K562 (cell line): ENCODE data around the gene PLEKHH2. TPM values are rescaled to one million over a fixed set of nuclear protein-coding genes. Genes with fewer than 3 reads are reported as not detected.

Experiments used
- ATAC-seq: fragments of 200-7000 bp; cut with Tn5 transposase; 3 replicates; pipeline ENCODE4 v1.9.1; 2020; ENCODE audit warnings: moderate library complexity
- BruUV-seq: library from RNA; stranded (reverse); fragments of 400-500 nt; replicated peaks from 2 replicates; lab custom pipeline; 2021; lab: Mats Ljungman, UMichigan
- CTCF ChIA-PET: fragments of 300-600 bp; formaldehyde crosslinking; extraction: SDS; loops from one replicate; lab custom pipeline; 2021; ENCODE audit warnings: low intra/inter-chr PET ratio; lab: Yijun Ruan, JAX
- POLR2A ChIA-PET: fragments of 300-600, 350-650 bp; sonication (Branson Sonifier 250); formaldehyde crosslinking; extraction: SDS; loops from one replicate; lab custom pipeline; 2021; ENCODE audit warnings: antibody characterized with exemption, inconsistent platforms; lab: Yijun Ruan, JAX
- DNase-seq, 4 experiments: peaks; one replicate each; pipeline versions ENCODE4 v3.0.0 to v3.0.0-alpha.2; 2011 to 2018; ENCODE audit warnings: low spot score in 3 of 4, mixed read lengths in 3 of 4; ENCODE audit errors: extremely low read depth in 1 of 4
- FAIRE-seq: peaks from 2 replicates; lab custom pipeline; 2011; peaks lifted over from hg19 to GRCh38; lab: Jason Lieb, UNC
- H2AFZ ChIP-seq: 2 replicates; pipeline ENCODE4 v1.6.0; 2011; ENCODE audit warnings: low read depth, low read length, control low read depth, inconsistent platforms
- H3K27ac ChIP-seq: fragments of 200-600 bp; 3 replicates; pipeline ENCODE4 v1.8.0; 2011; ENCODE audit warnings: low read depth, mild to moderate bottlenecking, control low read depth, inconsistent platforms, low read length, moderate library complexity, mixed read lengths; ENCODE audit errors: extremely low read depth
- H3K27me3 ChIP-seq, 2 experiments: fragments of 300-600 bp in 1 of 2; 2 replicates in 1 of 2; 3 replicates in 1 of 2; pipeline versions ENCODE4 v1.6.0 to v1.8.0; 2011; ENCODE audit warnings: inconsistent platforms in 2 of 2, low read length in 2 of 2, mild to moderate bottlenecking in 1 of 2, mixed read lengths in 1 of 2, moderate library complexity in 1 of 2; ENCODE audit not compliant: control insufficient read depth in 2 of 2, insufficient read depth in 2 of 2
- H3K36me3 ChIP-seq: fragments of 300-600 bp; 3 replicates; pipeline ENCODE4 v1.8.0; 2011; ENCODE audit warnings: mild to moderate bottlenecking, low read length, inconsistent platforms; ENCODE audit not compliant: control insufficient read depth, insufficient read depth
- H3K4me1 ChIP-seq, 2 experiments: fragments of 200-600 bp in 1 of 2; replicated peaks in 1 of 2; 2 replicates in 1 of 2; 3 replicates in 1 of 2; pipeline versions ENCODE4 v1.5.1 to v1.8.0; 2011; ENCODE audit warnings: inconsistent platforms in 2 of 2, low read length in 2 of 2, mild to moderate bottlenecking in 1 of 2, mixed read lengths in 1 of 2, moderate library complexity in 1 of 2; ENCODE audit not compliant: control insufficient read depth in 2 of 2, insufficient read depth in 2 of 2
- H3K4me2 ChIP-seq: 2 replicates; pipeline ENCODE4 v1.6.1; 2011; ENCODE audit warnings: low read length, control low read depth, inconsistent platforms, mixed read lengths; ENCODE audit not compliant: insufficient read depth
- H3K4me3 ChIP-seq: fragments of 200-600 bp; sonication (generic), shearing (Covaris generic); 2 replicates; pipeline ENCODE4 v1.5.1; 2016; ENCODE audit warnings: control low read depth, inconsistent platforms
- H3K79me2 ChIP-seq: fragments of 200-600 bp; 3 replicates; pipeline ENCODE4 v1.8.0; 2011; ENCODE audit warnings: low read length, inconsistent platforms; ENCODE audit not compliant: control insufficient read depth, insufficient read depth
- H3K9ac ChIP-seq, 2 experiments: 2 replicates each; pipeline versions ENCODE4 v1.6.0 to v1.6.1; 2011; ENCODE audit warnings: low read depth in 2 of 2, low read length in 2 of 2, control low read depth in 1 of 2, inconsistent platforms in 1 of 2, mild to moderate bottlenecking in 1 of 2, mixed read lengths in 1 of 2; ENCODE audit not compliant: insufficient read depth in 1 of 2
- H3K9me1 ChIP-seq: one replicate; pipeline ENCODE4 v1.6.0; 2011; ENCODE audit warnings: inconsistent platforms, mild to moderate bottlenecking, low read length, moderate library complexity; ENCODE audit not compliant: control insufficient read depth, insufficient read depth
- H3K9me3 ChIP-seq: replicated peaks from 2 replicates; pipeline ENCODE4 v1.5.1; 2011; ENCODE audit warnings: low read depth, low read length, inconsistent platforms; ENCODE audit not compliant: control insufficient read depth, insufficient read depth
- H4K20me1 ChIP-seq: replicated peaks from 2 replicates; pipeline ENCODE4 v1.6.1; 2011; ENCODE audit warnings: low read length, inconsistent platforms, mixed read lengths; ENCODE audit not compliant: control insufficient read depth, insufficient read depth
- ASH1L ChIP-seq: fragments of 450-650 bp; IDR thresholded peaks from 2 replicates; pipeline ENCODE4 v1.6.1; 2018; ENCODE audit warnings: borderline replicate concordance, mild to moderate bottlenecking, low read depth; ENCODE audit not compliant: partially characterized antibody
- ATF3 ChIP-seq, 2 experiments: fragments of 450-650 bp in 1 of 2; sonication (generic) in 1 of 2; formaldehyde crosslinking in 1 of 2; IDR thresholded peaks in 1 of 2; conservative IDR thresholded peaks in 1 of 2; 2 replicates each; pipeline versions ENCODE4 v1.6.1 to v1.8.1; 2016 to 2023; ENCODE audit warnings: mild to moderate bottlenecking in 2 of 2, moderate library complexity in 2 of 2, inconsistent platforms in 1 of 2, missing genetic modification reagents in 1 of 2
- ATF7 ChIP-seq: fragments of 450-650 bp; IDR thresholded peaks from 2 replicates; pipeline ENCODE4 v1.7.1; 2014; ENCODE audit warnings: mild to moderate bottlenecking, moderate library complexity
- CEBPB ChIP-seq: fragments of 450-650 bp; IDR thresholded peaks from 2 replicates; pipeline ENCODE4 v1.6.1; 2016; ENCODE audit warnings: missing genetic modification characterization, missing compliant biosample characterization
- CEBPG ChIP-seq, 3 experiments: fragments of 200-800 bp in 1 of 3; sonication (Bioruptor generic) in 1 of 3; sonication (generic) in 1 of 3; formaldehyde crosslinking in 1 of 3; IDR thresholded peaks in 2 of 3; conservative IDR thresholded peaks in 1 of 3; 2 replicates each; pipeline versions ENCODE4 v1.6.1 to v1.8.0; 2016 to 2022; ENCODE audit warnings: missing compliant biosample characterization in 2 of 3, missing genetic modification characterization in 2 of 3, mild to moderate bottlenecking in 1 of 3, missing genetic modification reagents in 1 of 3
- CREBBP ChIP-seq: IDR thresholded peaks from one replicate; pipeline ENCODE4 v1.6.1; 2012; ENCODE audit warnings: low read depth, mild to moderate bottlenecking, control low read depth, inconsistent platforms, low read length
- ELF4 ChIP-seq: fragments of 450-650 bp; formaldehyde crosslinking; IDR thresholded peaks from 2 replicates; pipeline ENCODE4 v1.4.0; 2022; ENCODE audit warnings: missing genetic modification characterization
- GATAD2B ChIP-seq: fragments of 450-650 bp; IDR thresholded peaks from 2 replicates; pipeline ENCODE4 v1.6.1; 2017; ENCODE audit warnings: mild to moderate bottlenecking, borderline replicate concordance
- JUNB ChIP-seq: fragments of 450-650 bp; formaldehyde crosslinking; conservative IDR thresholded peaks from 2 replicates; pipeline ENCODE4 v1.4.0; 2020; ENCODE audit warnings: mild to moderate bottlenecking
- JUND ChIP-seq, 2 experiments: IDR thresholded peaks; 2 replicates in 1 of 2; 3 replicates in 1 of 2; pipeline ENCODE4 v1.6.1; 2011; ENCODE audit warnings: borderline replicate concordance in 2 of 2, low read depth in 2 of 2, low read length in 2 of 2, improper control_type of control experiment in 1 of 2, missing biosample characterization in 1 of 2, missing genetic modification characterization in 1 of 2, missing genetic modification reagents in 1 of 2
- MBD2 ChIP-seq: sonication (generic); IDR thresholded peaks from 2 replicates; pipeline ENCODE4 v1.6.1; 2016; ENCODE audit warnings: low read depth, borderline replicate concordance
- MTA2 ChIP-seq: fragments of 450-650 bp; IDR thresholded peaks from 2 replicates; pipeline ENCODE4 v1.6.1; 2016; ENCODE audit warnings: low read depth
- NR1H2 ChIP-seq: sonication (generic); formaldehyde crosslinking; IDR thresholded peaks from 2 replicates; pipeline ENCODE4 v1.4.0; 2020; ENCODE audit warnings: mild to moderate bottlenecking, missing genetic modification reagents
- NR4A1 ChIP-seq, 2 experiments: fragments of 250-450 bp in 1 of 2; fragments of 450-650 bp in 1 of 2; sonication (Bioruptor Pico) in 1 of 2; IDR thresholded peaks; 2 replicates each; pipeline versions ENCODE4 v1.4.0 to v1.6.1; 2016 to 2020; ENCODE audit warnings: mild to moderate bottlenecking in 2 of 2, missing compliant biosample characterization in 1 of 2, missing genetic modification characterization in 1 of 2, moderate library complexity in 1 of 2
- RBM25 ChIP-seq: fragments of 200-400 bp; formaldehyde crosslinking; IDR thresholded peaks from 2 replicates; pipeline ENCODE4 v1.6.1; 2018; ENCODE audit warnings: low read length, low read depth, moderate library complexity; ENCODE audit not compliant: severe bottlenecking
- SNIP1 ChIP-seq: fragments of 450-650 bp; IDR thresholded peaks from 2 replicates; pipeline ENCODE4 v1.7.1; 2017; ENCODE audit warnings: low read depth, mild to moderate bottlenecking
- TGIF2 ChIP-seq: sonication (generic); formaldehyde crosslinking; IDR thresholded peaks from 2 replicates; pipeline ENCODE4 v1.8.1; 2022; ENCODE audit warnings: mild to moderate bottlenecking, missing genetic modification reagents, moderate library complexity
- XRCC3 ChIP-seq: fragments of 450-650 bp; IDR thresholded peaks from 2 replicates; pipeline ENCODE4 v1.6.1; 2017; ENCODE audit warnings: mild to moderate bottlenecking, moderate library complexity
- ZFP1 ChIP-seq: fragments of 450-650 bp; formaldehyde crosslinking; IDR thresholded peaks from 2 replicates; pipeline ENCODE4 v1.4.0; 2020; ENCODE audit warnings: mild to moderate bottlenecking, mixed read lengths
- WGBS: fragments of 100-300 bp; shearing (Covaris generic); methylation state at CpG from one replicate; pipeline ENCODE4 v1.1.6; 2016; ENCODE audit warnings: low coverage, mixed read lengths; ENCODE audit not compliant: insufficient coverage; ENCODE audit errors: missing lambda C conversion rate; 5-methylcytosine and 5-hydroxymethylcytosine counted together
- in situ Hi-C: fragments of 300-500 bp; cut with MboI; formaldehyde crosslinking; loops from 4 replicates; pipeline ENCODE4 v1.15.0; 2018; ENCODE audit warnings: inconsistent platforms, mixed read lengths
- intact Hi-C: fragments of 100-400 bp; cut with micrococcal nuclease; formaldehyde crosslinking; loops from 2 replicates; pipeline ENCODE4 v1.14.2; 2022
- polyA plus RNA-seq, 8 experiments: library from polyadenylated mRNA; depleted of rRNA in 4 of 8; stranded (reverse) in 5 of 8; unstranded in 3 of 8; fragments of >200 nt; fragmentation: Nextera tagmentation in 2 of 8; fragmentation: Illumina TruSeq in 1 of 8; extraction: Ambion mirVana in 2 of 8; extraction: Trizol in 1 of 8; gene quantifications; 2 replicates each; pipeline versions ENCODE4 v1.2.1 to v1.2.3, GENCODE V29; 2011 to 2014; ENCODE audit warnings: inconsistent platforms in 1 of 8, missing spikeins in 1 of 8
- total RNA-seq, 7 experiments: library from RNA; depleted of rRNA in 6 of 7; stranded (reverse); fragments of >200 nt in 6 of 7; fragmentation: Illumina TruSeq in 2 of 7; extraction: Trizol in 2 of 7; gene quantifications; 2 replicates each; pipeline versions ENCODE4 v1.2.1 to v1.2.3, GENCODE V29; 2011 to 2021; ENCODE audit warnings: low replicate concordance in 1 of 7
- TF ChIP-seq, protein P1 (sequence below): IDR thresholded peaks from 2 replicates; pipeline ENCODE4 v1.6.1; 2014; ENCODE audit warnings: antibody characterized with exemption

Gene PLEKHH2
- total and polyA plus RNA-seq, 9 of the 15 experiments (the other 6 are each of a cell fraction or from before 2014, with no cell fraction given) = 0.77 to 13.5 (median 2.7) TPM

- 33% methylated on average over 5 of the region's 5 CpGs for WGBS
- no peak overlapping the region for H3K27ac ChIP-seq
- H3K27me3 ChIP-seq = no peaks in the 10 kb centered on the region
- H3K9me1 ChIP-seq = no peaks in the 10 kb centered on the region
- POLR2A ChIA-PET = no interaction called here
- no peaks in the 10 kb centered on the region for H3K79me2 ChIP-seq
- no TSS peak for BruUV-seq
- TF ChIP-seq SNIP1 (no peak), CEBPB (tag) (peak; percentile 48), CREBBP (no peak), ZFP1 (CRISPR knock-in tag) (no peak), JUND (IDR thresholded peaks at IDR 0.05; ENCODE audit: borderline replicate concordance, low read depth, low read length) (peak; percentile 66), JUND (tag; IDR thresholded peaks at IDR 0.05; ENCODE audit: borderline replicate concordance, low read depth, low read length) (peak; percentile 84; the same call in 1 of the 3 replicates), ELF4 (CRISPR knock-in tag) (no peak), TGIF2 (CRISPR knock-in tag) (no peak), ATF7 (peak; percentile 90), GATAD2B (no peak), MTA2 (no peak), ATF3 (IDR thresholded peaks at IDR 0.05) (peak; percentile 91), ATF3 (CRISPR knock-in tag; conservative IDR thresholded peaks at IDR 0.05) (no peak), CEBPG (CRISPR knock-in tag; IDR thresholded peaks at IDR 0.05) (no peak), CEBPG (tag; conservative IDR thresholded peaks at IDR 0.05 in 1 of 2, IDR thresholded peaks at IDR 0.05 in 1 of 2) (peak; percentile 30 to 58; a peak in 2 of 4 replicates), RBM25 (no peak), XRCC3 (no peak), NR4A1 (CRISPR knock-in tag; IDR thresholded peaks at IDR 0.05) (no peak), NR4A1 (tag; IDR thresholded peaks at IDR 0.05) (no peak), JUNB (CRISPR knock-in tag) (0 out of 2 replicates have a peak, but pooled peaks have one; percentile 28), MBD2 (no peak), NR1H2 (CRISPR knock-in tag) (no peak), ASH1L (no peak)
- TF ChIP-seq, protein P1, sequence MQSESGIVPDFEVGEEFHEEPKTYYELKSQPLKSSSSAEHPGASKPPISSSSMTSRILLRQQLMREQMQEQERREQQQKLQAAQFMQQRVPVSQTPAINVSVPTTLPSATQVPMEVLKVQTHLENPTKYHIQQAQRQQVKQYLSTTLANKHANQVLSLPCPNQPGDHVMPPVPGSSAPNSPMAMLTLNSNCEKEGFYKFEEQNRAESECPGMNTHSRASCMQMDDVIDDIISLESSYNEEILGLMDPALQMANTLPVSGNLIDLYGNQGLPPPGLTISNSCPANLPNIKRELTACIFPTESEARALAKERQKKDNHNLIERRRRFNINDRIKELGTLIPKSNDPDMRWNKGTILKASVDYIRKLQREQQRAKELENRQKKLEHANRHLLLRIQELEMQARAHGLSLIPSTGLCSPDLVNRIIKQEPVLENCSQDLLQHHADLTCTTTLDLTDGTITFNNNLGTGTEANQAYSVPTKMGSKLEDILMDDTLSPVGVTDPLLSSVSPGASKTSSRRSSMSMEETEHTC = no peak
- H2AFZ ChIP-seq = no peak overlapping the region
- no peak overlapping the region for H3K4me3 ChIP-seq
- CTCF ChIA-PET = no interaction called here
- H3K4me2 ChIP-seq = no peak overlapping the region
- H4K20me1 ChIP-seq = no peaks in the 10 kb centered on the region
- no peak for FAIRE-seq
- no peak for ATAC-seq
- in situ Hi-C loops (no loop called here), intact Hi-C loops (no loop called here)
- DNase-seq = no peak
- no peaks in the 10 kb centered on the region for H3K36me3 ChIP-seq
- H3K4me1 ChIP-seq = no peaks in the 10 kb centered on the region
- no peaks in the 10 kb centered on the region for H3K9me3 ChIP-seq
- no peak overlapping the region for H3K9ac ChIP-seq
Measured at GRCh38 chr2:43692428-43692994, 55.5 kb downstream of the PLEKHH2 start.
